GM20000 (cell line): ENCODE data around the gene PTBP3.
A peak's percentile ranks its signal among the peaks of the same experiment; 100 is the strongest.
"Not testable (repeated sequence)": the region's sequence is repeated elsewhere in the genome, so short reads cannot be mapped to it uniquely, and the experiment has no call there.

ENCODE experiments used
- DNase-seq: peaks from one replicate; pipeline ENCODE4 v3.0.0; 2012; ENCODE audit warnings: low spot score
- TF ChIP-seq, protein P1 (sequence below): IDR thresholded peaks from 2 replicates; pipeline ENCODE4 v1.5.1; 2012; ENCODE audit warnings: mild to moderate bottlenecking, control low read depth; ENCODE audit errors: extremely low read depth, missing control alignments

PTBP3 gene

GRCh38 chr9:112379177-112380101 lies 46.0 kb upstream of the PTBP3 start:
- peak; percentile 94 for DNase-seq
- TF ChIP-seq, protein P1, sequence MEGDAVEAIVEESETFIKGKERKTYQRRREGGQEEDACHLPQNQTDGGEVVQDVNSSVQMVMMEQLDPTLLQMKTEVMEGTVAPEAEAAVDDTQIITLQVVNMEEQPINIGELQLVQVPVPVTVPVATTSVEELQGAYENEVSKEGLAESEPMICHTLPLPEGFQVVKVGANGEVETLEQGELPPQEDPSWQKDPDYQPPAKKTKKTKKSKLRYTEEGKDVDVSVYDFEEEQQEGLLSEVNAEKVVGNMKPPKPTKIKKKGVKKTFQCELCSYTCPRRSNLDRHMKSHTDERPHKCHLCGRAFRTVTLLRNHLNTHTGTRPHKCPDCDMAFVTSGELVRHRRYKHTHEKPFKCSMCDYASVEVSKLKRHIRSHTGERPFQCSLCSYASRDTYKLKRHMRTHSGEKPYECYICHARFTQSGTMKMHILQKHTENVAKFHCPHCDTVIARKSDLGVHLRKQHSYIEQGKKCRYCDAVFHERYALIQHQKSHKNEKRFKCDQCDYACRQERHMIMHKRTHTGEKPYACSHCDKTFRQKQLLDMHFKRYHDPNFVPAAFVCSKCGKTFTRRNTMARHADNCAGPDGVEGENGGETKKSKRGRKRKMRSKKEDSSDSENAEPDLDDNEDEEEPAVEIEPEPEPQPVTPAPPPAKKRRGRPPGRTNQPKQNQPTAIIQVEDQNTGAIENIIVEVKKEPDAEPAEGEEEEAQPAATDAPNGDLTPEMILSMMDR = no peak

DNA sequence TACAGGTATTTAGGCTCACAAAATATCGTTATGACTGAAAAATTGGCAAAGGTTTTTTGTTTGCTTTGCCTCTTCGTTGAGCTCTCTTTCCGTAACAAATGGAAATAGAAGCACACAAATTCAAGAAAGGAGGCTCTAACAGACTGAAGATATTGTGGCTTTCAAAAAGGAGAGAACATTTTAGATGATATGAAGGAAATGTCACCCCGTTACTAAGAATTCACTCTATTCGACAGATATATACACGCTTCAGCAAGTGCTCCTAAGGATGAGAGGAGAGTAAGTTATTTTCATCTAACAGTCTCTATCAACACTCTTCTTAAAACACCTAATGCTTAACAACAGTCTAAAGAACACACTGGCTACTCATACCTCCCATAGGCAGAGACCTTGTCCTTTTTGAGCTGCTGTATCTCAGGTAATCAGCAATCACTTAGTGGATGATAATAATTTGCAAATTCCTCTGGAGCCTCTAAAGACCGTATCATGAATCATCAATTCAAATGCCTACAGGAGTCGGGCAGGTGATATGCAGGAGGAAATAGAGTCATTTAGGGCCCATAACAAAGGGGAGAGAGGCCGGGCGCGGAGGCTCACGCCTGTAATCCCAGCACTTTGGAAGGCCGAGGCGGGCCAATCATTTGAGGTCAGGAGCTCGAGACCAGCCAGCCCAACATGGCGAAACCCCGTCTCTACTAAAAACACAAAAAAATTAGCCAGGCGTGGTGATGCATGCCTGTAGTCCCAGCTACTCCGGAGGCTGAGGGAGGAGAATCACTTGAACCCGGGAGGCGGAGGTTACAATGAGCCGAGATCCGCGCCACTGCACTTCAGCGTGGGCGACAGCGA lies 45.1 kb upstream of the PTBP3 start:
- TF ChIP-seq, protein P1 = no peak
- DNase-seq = no peak

GRCh38 chr9:112377684-112378327 lies 44.4 kb upstream of the PTBP3 start:
- TF ChIP-seq, protein P1 = no peak
- no peak for DNase-seq

GRCh38 chr9:112377087-112377486 lies 43.7 kb upstream of the PTBP3 start:
- TF ChIP-seq, protein P1 = no peak
- DNase-seq = no peak

GRCh38 chr9:112375361-112375760 lies 41.9 kb upstream of the PTBP3 start:
- TF ChIP-seq, protein P1 = no peak
- no peak for DNase-seq

GRCh38 chr9:112374232-112374631 lies 40.8 kb upstream of the PTBP3 start:
- DNase-seq = not testable (repeated sequence)

DNA sequence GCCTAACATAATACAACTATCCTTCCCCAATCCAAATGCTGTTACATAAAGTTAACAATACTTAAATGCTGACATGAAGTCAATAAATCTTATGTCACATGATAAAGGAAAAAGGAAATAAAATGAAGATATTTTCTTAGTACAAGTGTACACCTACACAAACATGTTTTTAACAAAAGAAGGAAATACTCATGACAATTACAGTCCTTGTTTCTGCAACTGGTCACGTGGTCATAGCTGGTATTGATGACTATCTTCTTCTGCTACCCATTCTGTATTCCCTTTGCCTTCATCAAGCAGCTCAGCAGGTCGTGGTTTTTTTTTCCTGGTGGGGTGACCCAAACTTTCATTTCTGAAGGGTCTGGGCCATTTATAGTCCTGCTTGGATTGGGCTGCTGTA lies 40.2 kb upstream of the PTBP3 start:
- DNase-seq = not testable (repeated sequence)

DNA sequence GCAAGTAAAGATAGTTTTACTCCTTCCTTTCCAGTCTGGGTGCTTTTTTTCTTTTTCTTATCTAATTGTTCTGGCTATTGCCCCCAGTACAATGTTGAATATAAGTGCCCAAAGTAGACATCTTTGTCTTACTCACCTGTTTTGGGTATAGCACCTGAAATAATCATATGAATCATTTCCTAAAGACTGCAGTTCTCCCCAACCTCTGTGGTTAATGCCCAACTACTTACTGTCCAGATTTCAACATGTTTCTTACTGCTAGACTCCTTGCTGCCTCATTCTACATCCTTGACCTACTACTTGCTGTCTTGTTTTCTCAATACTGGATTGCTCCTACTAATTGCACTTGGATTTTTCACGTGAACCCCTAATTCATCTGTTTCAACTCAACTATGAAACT lies 37.6 kb upstream of the PTBP3 start:
- TF ChIP-seq, protein P1 = no peak

More for the DNA sequence above, 37.6 kb upstream of the PTBP3 start:
- no peak for DNase-seq
